Adrenal gland (tissue), 12 donors: Measurements from ENCODE around the gene CKM. TPM values are rescaled to one million over a fixed set of nuclear protein-coding genes. Genes with fewer than 3 reads are reported as not detected.

Experiments used
- DNase-seq, 7 donors: peaks; one replicate each; pipeline ENCODE4 v3.0.0-alpha.2; 2019 to 2020
- H3K27ac ChIP-seq, 5 donors: fragments of 200-600 bp; sonication (generic) in 4 of 5; 1 replicate in 3 of 5; 2 replicates in 2 of 5; pipeline versions ENCODE4 v1.5.1 to v1.8.0; 2016 to 2020; ENCODE audit warnings: mild to moderate bottlenecking in 1 of 5
- H3K27me3 ChIP-seq: fragments of 200-600 bp; 2 replicates; pipeline ENCODE4 v1.8.0; 2021
- H3K36me3 ChIP-seq, 2 donors: fragments of 200-600 bp; replicated peaks in 1 of 2; 1 replicate in 1 of 2; 2 replicates in 1 of 2; pipeline versions ENCODE4 v1.5.1 to v1.8.0; 2018 to 2022
- H3K4me1 ChIP-seq, 2 donors: fragments of 200-600 bp; replicated peaks in 1 of 2; 1 replicate in 1 of 2; 2 replicates in 1 of 2; pipeline versions ENCODE4 v1.5.1 to v1.8.0; 2018 to 2021
- H3K4me3 ChIP-seq, 4 donors: fragments of 200-600 bp; sonication (generic) in 3 of 4; one replicate each; pipeline ENCODE4 v1.5.1; 2016 to 2018
- H3K9me3 ChIP-seq, 3 donors: fragments of 200-600 bp; sonication (generic) in 1 of 3; replicated peaks in 1 of 3; 1 replicate in 2 of 3; 2 replicates in 1 of 3; pipeline versions ENCODE4 v1.5.1 to v1.8.0; 2016 to 2021
- POLR2A ChIP-seq, 2 donors: fragments of 450-650 bp; IDR thresholded peaks; one replicate each; pipeline ENCODE4 v1.6.1; 2017; ENCODE audit warnings: antibody characterized with exemption in 2 of 2, mild to moderate bottlenecking in 2 of 2, moderate library complexity in 1 of 2
- WGBS, 4 donors: extraction: QIAGEN DNeasy Blood & Tissue Kit in 2 of 4; methylation state at CpG; one replicate each; pipeline versions ENCODE4 v1.1.5 to v1.1.7; 2013 to 2017; 5-methylcytosine and 5-hydroxymethylcytosine counted together
- intact Hi-C, 2 donors: fragments of 100-400 bp; cut with DNase I; formaldehyde crosslinking; loops; one replicate each; pipeline versions ENCODE4 v1.14.1 to v1.15.0; 2022 to 2023
- polyA plus RNA-seq, 3 donors: library from polyadenylated mRNA; stranded (reverse); fragments of 200-250 nt in 2 of 3; fragments of 350-450 nt in 1 of 3; fragmentation: Illumina TruSeq in 1 of 3; extraction: RNeasy Lipid Tissue Mini Kit (QIAGEN cat#74804) in 1 of 3; gene quantifications; one replicate each; pipeline ENCODE4 v1.2.3, GENCODE V29; 2013 to 2014
- total RNA-seq, 9 donors: library from RNA; depleted of rRNA in 4 of 9; stranded (reverse); fragments of >200 nt in 4 of 9; fragments of 120-200 nt in 1 of 9; fragmentation: NEBNext Ultra II Directional in 1 of 9; extraction: Animal tissue kit (Norgen Biotek cat#: 25700) in 1 of 9; gene quantifications; one replicate each; pipeline versions ENCODE4 v1.1.0 to v1.2.4, GENCODE V29; 2013 to 2023
- TF ChIP-seq, protein P1 (sequence below), 6 experiments: fragments of 450-650 bp in 4 of 6; fragments of 200-600 bp in 2 of 6; sonication (generic) in 1 of 6; IDR thresholded peaks; 1 replicate in 5 of 6; 2 replicates in 1 of 6; pipeline versions ENCODE4 v1.5.1 to v1.8.0; 2016 to 2021; ENCODE audit warnings: antibody characterized with exemption in 6 of 6, mild to moderate bottlenecking in 2 of 6, moderate library complexity in 1 of 6
- donor health status: healthy with polysubstance abuse.
- donor health status: Bipolar disorder and iron deficiency.
- donor health status: DM: yes; HTN: yes; CAD: no.
- donor health status: DM: no; HTN: no; CAD: no.
- donor health status: DM: no; HTN: no; CAD: no.
- donor health status: DM: yes; HTN: yes; CAD: no.

The CKM gene
- total and polyA plus RNA-seq, 12 donors: 0.33 to 51.3 (median 1.4) TPM; not detected in 6

DNA sequence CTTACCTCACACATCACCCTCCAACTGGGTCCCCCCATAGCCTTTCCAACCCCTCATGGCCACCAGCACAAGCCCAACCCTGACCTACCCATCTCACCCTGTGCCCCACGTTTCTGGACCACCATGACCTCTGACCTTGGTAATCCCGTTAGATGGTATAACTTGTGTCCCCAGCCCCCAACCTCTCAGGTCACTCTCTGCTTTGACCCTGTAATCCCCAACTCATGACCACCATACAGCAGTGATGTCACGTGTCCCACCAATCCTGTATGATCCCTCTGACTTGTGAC, 26.4 kb upstream of the CKM start:
- no peaks in the 10 kb centered on the region for H3K9me3 ChIP-seq
- WGBS, 4 donors: 34 to 58% (median 48%) methylated on average over 3 of the region's 3 CpGs
- no peaks in the 10 kb centered on the region for H3K4me1 ChIP-seq
- peaks cover 0 to 18% of the 10 kb centered on the region in 2 donors for H3K36me3 ChIP-seq
- H3K4me3 ChIP-seq: no peak overlapping the region
- no peak overlapping the region for H3K27ac ChIP-seq
- peaks cover 4% of the 10 kb centered on the region for H3K27me3 ChIP-seq
- no peak for TF ChIP-seq POLR2A (IDR thresholded peaks at IDR 0.05)
- TF ChIP-seq, protein P1, sequence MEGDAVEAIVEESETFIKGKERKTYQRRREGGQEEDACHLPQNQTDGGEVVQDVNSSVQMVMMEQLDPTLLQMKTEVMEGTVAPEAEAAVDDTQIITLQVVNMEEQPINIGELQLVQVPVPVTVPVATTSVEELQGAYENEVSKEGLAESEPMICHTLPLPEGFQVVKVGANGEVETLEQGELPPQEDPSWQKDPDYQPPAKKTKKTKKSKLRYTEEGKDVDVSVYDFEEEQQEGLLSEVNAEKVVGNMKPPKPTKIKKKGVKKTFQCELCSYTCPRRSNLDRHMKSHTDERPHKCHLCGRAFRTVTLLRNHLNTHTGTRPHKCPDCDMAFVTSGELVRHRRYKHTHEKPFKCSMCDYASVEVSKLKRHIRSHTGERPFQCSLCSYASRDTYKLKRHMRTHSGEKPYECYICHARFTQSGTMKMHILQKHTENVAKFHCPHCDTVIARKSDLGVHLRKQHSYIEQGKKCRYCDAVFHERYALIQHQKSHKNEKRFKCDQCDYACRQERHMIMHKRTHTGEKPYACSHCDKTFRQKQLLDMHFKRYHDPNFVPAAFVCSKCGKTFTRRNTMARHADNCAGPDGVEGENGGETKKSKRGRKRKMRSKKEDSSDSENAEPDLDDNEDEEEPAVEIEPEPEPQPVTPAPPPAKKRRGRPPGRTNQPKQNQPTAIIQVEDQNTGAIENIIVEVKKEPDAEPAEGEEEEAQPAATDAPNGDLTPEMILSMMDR (IDR thresholded peaks at IDR 0.05): no peak
- no peak for DNase-seq
- intact Hi-C loops: no loop called here

DNA sequence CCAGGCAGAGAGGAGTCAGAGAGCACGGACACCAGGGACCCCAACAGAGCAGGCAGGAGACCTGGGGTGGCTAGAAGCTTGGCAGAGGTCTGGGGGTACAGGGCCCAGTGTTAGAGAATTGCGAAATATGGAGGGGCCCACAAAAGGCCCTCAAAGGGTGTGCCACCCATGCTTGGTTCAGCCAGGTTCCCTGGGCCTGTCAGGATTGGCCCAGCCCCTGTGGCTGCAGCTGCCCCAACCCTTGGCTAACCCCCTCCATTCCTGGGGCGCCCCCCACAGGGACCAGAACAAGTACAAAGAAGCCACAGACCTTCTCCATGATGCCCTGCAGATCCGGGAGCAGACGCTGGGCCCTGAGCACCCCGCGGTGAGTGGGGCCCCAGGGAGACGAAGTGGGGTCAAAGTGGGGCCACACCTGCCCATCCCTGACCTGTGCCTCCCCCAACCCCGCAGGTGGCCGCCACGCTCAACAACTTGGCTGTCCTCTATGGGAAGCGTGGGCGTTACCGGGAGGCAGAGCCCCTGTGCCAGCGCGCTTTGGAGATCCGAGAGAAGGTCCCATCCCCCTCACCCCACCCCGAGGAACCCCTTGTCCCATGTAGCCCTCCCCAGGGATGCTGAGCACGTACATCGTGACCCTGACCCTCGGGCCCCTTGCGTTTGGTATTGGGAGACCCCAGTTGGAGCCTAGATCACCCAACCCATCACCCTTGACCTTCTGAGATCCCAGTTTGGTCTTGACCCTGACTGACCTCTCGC, 25.9 kb upstream of the CKM start:
- Histone ChIP-seq H3K27me3 (peaks cover 4% of the 10 kb centered on the region), H3K4me3 (no peak overlapping the region), H3K9me3 (no peaks in the 10 kb centered on the region), H3K36me3 (peaks cover 0 to 13% of the 10 kb centered on the region in 2 donors), H3K27ac (no peak overlapping the region), H3K4me1 (no peaks in the 10 kb centered on the region)
- no peak for TF ChIP-seq POLR2A (IDR thresholded peaks at IDR 0.05)
- TF ChIP-seq, protein P1 (IDR thresholded peaks at IDR 0.05): no peak
- intact Hi-C loops: no loop called here
- WGBS, 4 donors: 57 to 73% (median 69%) methylated on average over 3 to 23 of the region's 23 CpGs
- DNase-seq: no peak

DNA sequence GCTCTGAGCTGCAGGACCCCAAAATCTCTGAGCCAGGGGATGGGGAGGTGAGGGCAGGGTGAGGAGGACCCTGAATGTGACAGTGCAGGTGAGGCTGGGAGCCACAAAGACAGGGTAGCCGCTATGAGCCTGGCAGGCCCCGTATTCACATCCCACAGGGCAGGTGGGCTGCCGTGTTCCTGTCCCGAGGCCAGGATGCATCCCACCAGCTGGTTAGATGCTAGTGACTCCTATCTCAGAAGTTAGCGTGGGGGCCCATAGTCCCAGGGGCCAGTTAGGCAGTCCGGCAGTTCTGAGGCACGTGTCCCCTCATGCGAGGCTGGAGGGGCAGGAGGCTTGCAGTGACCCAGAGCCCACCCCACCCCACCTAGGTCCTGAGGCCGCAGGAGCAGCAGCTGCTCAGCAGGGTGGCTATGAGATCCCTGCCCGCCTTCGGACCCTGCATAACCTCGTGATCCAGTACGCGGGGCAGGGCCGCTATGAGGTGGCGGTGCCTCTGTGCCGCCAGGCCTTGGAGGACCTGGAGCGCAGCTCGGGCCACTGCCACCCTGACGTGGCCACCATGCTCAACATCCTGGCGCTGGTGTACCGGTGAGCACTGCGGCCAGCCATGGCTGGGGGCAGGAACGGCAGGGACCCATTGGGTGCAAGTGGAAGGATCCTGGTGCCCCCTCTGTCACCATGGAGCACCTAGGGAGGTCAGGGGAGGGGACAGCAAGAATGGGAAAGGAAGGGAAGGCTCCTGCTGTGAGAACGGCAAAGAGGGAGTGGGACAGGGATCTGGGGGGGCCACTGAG, 25.1 kb upstream of the CKM start:
- H3K27me3 ChIP-seq: peaks cover 4% of the 10 kb centered on the region
- H3K9me3 ChIP-seq: no peaks in the 10 kb centered on the region
- no peak overlapping the region for H3K27ac ChIP-seq
- no peak for DNase-seq
- H3K4me1 ChIP-seq: no peaks in the 10 kb centered on the region
- TF ChIP-seq POLR2A (IDR thresholded peaks at IDR 0.05): no peak
- TF ChIP-seq, protein P1 (IDR thresholded peaks at IDR 0.05): no peak
- no peak overlapping the region for H3K4me3 ChIP-seq
- H3K36me3 ChIP-seq: peaks cover 0 to 5% of the 10 kb centered on the region in 2 donors
- WGBS, 4 donors: 52 to 69% (median 66%) methylated on average over 7 to 25 of the region's 25 CpGs
- intact Hi-C loops: no loop called here

DNA sequence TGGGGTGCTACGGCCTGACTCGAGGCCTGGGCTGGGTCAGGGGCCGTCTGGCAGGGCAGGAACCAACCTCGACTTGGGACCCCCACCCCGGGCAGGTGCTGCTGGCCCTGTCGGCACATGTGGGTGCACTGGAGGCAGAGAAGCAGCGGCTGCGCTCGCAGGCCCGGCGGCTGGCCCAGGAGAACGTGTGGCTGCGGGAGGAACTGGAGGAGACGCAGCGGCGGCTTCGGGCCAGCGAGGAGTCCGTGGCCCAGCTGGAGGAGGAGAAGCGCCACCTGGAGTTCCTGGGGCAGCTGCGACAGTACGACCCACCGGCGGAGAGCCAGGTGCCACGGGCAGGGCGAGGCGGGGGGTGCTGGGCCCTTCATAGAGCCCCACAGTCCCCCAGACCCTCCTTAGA, 23.8 kb upstream of the CKM start:
- no peak for DNase-seq
- no peaks in the 10 kb centered on the region for H3K36me3 ChIP-seq
- intact Hi-C loops: no loop called here
- H3K27me3 ChIP-seq: peaks cover 4% of the 10 kb centered on the region
- TF ChIP-seq, protein P1 (IDR thresholded peaks at IDR 0.05): no peak
- TF ChIP-seq POLR2A (IDR thresholded peaks at IDR 0.05): no peak
- H3K9me3 ChIP-seq: no peaks in the 10 kb centered on the region
- no peaks in the 10 kb centered on the region for H3K4me1 ChIP-seq
- no peak overlapping the region for H3K4me3 ChIP-seq
- H3K27ac ChIP-seq: no peak overlapping the region
- 38 to 65% (median 42%) methylated on average over 11 to 27 of the region's 27 CpGs for WGBS, 4 donors
